GM19463 (cell line): ENCODE measurements around the gene DENND5B.
"Not testable (repeated sequence)": the region's sequence is repeated elsewhere in the genome, so short reads cannot be mapped to it uniquely, and the experiment has no call there.

Experiments
- ATAC-seq: cut with Tn5 transposase; IDR thresholded peaks from one replicate; pipeline ENCODE4 v1.9.1; 2021; ENCODE audit warnings: mild to moderate bottlenecking, moderate library complexity; ENCODE audit not compliant: unreplicated experiment

The DENND5B gene

DNA sequence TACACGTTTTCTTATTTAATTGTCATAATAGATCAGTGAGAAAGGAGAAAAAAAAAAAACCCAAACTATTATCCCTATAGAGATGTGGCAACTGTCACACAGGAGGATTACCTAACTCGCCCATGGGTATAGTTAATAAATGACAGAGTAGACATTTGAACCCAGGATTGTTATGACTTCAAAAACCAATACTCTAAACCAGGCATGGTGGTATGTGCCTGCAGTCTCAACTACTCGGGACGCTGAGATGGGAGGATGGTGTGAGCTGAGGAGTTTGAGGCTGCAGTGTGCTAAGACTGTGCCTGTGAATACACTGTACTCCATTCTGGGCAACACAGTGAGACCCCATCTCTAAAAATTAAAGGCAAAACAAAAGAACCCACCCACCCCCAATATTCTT lies 114.5 kb downstream of the DENND5B start:
- ATAC-seq = no peak

- ATAC-seq = not testable (repeated sequence)
These were observed 115.3 kb downstream of the DENND5B start for GRCh38 chr12:31475610-31476009.

GRCh38 chr12:31474751-31475150 lies 116.2 kb downstream of the DENND5B start:
- no peak for ATAC-seq

- ATAC-seq = no peak
These were observed 119.1 kb downstream of the DENND5B start for GRCh38 chr12:31471823-31472222.

DNA sequence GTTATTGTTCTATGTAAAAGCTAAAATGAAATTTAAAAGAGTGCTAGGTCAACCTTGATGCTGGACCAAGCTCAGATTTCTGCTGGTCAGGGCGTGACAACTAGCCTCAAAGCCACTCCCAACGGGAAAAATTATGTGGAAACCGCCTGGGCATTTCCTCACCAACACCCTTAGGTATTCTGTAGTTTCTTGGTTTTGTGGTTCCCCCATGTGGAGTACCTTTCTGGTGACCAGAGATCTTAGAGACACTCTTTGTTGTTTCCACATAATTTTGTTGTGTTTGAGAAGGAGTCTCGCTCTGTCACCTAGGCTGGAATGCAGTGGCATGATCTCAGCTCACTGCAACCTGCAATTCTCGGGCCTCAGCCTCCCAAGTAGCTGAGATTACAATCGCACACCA lies 119.9 kb downstream of the DENND5B start:
- no peak for ATAC-seq

- ATAC-seq = no peak
These were observed 120.5 kb downstream of the DENND5B start for GRCh38 chr12:31470459-31470858.

DNA sequence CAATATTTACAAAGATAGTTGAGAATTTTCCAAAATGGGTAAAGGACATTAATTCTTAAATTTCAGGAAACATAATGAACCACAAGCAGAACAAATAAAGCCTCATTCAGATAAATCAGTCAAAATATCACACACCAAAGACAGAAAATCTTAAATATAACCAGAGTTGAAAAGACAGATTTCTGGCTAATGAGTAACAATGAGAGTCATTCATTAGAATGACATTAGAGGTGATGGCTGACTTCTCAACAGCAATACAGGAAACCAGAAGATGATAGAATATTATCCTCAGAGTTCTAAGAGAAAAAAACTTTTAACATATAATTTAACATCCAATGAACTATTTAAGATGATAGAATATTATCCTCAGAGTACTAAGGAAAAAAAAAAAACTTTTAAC lies 124.2 kb downstream of the DENND5B start:
- ATAC-seq = no peak

- ATAC-seq = no peak
These were observed 125.9 kb downstream of the DENND5B start for GRCh38 chr12:31465002-31465401.

GRCh38 chr12:31460024-31460423 lies 130.9 kb downstream of the DENND5B start:
- ATAC-seq = no peak

- ATAC-seq = no peak
These were observed 134.4 kb downstream of the DENND5B start for GRCh38 chr12:31456562-31456961.

DNA sequence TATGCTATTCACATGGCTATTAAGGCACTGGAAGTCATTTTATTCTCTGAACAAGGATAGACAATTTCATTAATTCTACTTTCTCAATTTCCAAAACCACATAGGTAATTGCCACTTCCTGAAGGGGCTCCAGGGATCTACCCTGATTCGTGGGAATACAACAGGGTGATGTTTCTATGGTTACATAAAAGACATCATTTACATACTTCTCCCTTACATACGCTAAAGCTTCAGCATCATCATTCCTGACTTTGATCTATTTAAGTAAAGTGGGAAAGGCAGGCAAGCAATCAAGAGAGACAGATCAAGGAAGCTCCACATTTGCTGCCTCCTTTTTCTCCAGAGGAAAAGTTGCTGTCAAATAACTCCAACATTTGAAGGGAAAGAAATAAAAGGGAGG lies 146.2 kb downstream of the DENND5B start:
- ATAC-seq = no peak

DNA sequence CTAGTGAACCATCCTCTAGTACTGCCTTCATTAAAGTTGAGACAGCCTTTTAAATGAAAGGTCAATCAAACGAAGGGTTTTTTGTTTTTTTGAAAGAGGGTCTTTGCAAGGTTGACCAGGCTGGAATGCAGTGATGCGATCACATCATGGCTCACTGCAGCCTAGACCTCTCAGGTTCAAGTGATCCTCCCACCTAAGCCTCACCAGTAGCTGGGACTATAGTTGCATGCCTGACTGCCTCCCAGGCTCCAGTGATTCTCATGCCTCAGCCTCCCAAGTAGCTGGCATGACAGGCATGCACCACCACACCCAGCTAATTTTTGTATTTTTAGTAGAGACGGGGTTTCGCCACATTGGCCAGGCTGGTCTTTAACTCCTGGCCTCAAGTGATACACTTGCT lies 150.3 kb downstream of the DENND5B start:
- no peak for ATAC-seq

GRCh38 chr12:31440134-31440533 lies 150.8 kb downstream of the DENND5B start:
- ATAC-seq = no peak

DNA sequence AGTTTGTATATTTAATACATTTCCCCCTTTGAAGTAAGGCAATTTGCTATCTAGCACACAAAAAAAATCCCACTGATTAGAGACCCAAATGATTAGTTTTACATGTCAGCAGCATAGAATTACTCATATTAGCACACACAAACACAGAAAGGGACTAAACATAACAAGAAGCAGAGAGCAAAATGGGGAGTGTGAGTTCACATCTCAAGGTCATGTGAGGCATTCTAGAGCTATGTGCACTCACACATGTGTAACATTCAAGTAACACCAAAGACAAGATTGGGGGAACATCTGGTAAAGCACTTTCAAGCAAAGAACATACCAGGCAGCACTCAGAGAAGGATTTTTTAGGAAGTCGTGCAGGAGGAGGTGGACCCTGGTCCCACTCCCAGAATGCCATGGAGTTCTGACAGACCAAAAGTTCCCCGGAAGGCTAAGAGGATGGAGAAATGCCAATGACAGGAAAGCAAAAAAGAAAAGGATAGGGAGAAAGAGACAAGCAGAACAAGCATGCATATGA lies 159.2 kb downstream of the DENND5B start:
- ATAC-seq = no peak

DNA sequence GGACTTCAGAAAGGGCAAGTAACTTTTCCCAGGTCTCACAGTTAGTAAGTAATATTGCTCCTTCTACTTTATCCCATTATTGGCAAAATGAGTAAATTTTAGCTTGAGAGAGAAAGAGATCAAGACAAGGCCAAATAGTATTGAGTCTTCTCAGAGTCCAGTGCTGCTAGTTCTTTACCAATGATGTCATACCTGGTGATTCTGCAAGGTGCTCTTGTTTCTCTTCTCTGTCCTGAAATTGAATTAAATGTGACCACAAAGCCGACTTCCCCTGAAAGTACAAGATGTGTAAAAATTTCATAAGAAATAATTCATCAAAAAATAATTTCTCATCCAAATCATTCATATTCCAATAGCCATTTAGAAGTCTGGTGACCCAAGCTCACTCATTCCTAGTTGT lies 167.5 kb downstream of the DENND5B start:
- ATAC-seq = no peak

DNA sequence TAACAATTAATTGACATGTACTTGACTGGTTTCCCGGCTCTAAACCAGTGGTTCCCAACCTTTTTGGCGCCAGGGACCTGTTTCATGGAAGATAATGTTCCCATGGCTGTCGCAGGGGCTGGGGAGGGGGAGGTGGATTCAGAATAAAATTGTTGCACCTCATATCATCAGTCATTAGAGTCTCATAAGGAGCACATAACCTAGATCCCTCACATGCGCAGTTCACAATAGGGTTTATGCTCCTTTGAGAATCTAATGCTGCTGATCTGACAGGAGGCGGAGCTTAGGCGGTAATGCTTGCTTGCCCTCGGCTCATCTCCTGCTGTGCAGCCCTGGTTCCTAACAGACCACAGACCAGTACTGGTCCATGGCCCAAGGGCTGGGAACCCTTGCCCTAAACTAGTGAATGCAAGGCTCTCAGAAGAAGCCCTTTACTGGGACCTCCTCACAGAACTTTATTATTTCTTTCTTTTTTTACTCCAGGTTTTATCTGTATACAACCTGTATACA lies 178.6 kb downstream of the DENND5B start:
- no peak for ATAC-seq

DNA sequence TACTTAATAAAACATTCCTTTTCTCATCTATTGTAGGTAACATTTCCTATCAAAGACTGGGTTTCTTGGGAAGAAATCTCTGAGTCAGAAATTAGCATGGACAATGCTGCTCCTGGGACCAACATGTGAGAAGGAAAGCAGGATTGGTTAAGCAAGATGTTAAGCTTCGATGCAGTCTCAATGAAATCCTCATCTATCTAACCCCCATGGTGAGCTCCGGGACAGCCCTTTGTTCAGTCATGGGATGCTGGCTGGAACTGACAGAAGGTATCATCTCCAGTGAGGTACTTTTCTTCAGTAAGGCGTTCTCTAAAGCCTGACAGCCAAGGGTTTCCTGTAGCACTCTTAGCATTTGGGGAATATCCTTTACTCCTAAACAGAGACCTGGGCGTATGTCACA lies 182.2 kb downstream of the DENND5B start:
- ATAC-seq = no peak

DNA sequence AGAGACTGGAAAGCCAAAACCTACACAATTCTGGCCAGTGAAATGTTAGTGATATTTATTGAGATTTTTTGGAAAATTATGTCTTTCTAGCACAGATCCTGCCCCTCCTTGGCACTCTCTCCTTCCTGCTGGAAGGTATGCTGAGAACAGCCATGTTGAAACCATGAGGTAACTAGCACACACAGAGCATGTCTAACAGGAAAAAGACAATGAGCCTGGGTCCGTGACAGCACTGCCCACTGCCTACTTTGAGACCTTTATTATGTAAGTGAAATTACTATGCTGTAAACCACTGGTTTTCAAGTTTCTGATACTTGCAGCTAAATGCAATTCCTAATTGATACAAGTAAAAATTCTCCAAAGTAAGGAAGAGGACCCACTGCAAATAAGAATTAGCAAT lies 183.4 kb downstream of the DENND5B start:
- no peak for ATAC-seq

DNA sequence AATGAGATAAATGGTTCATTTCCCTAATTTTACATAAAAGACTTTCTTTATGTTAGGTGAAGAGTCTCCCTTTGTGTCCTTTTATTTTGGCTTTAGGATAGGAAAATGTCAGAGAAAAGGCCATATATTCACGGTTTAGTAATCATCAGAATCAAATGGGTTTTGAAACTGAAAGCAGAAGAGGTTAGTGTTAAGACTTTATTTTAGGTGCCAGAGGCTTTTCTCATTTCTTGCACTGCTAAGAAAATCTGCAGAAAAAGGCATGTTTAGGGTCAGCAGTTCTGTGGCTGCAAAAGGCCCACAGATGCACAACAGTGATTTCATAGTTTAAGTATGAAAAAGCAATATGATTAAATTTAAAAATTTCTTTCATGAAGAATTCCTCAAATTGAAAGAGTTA lies 184.6 kb downstream of the DENND5B start:
- ATAC-seq = peak; percentile 64

DNA sequence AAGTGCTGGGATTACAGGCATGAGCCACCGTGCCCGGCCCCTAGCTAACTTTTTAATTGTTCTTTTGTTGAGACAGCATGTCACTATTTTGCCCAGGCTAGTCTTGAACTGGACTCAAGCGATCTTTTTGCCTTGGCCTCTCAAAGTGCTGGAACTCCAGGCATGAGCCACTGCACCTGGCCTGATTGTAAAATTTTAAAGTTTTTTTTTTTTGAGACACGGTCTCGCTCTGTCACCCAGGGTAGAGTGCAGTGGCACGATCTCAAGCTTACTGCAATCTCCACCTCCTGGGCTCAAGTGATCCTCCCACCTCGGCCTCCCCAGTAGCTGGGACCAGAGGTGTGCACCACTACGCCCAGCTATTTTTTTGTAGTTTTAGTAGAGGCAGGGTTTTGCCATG lies 185.9 kb downstream of the DENND5B start:
- no peak for ATAC-seq

- peak; percentile 88 for ATAC-seq
These were observed 187.8 kb downstream of the DENND5B start for GRCh38 chr12:31403099-31403607.

DNA sequence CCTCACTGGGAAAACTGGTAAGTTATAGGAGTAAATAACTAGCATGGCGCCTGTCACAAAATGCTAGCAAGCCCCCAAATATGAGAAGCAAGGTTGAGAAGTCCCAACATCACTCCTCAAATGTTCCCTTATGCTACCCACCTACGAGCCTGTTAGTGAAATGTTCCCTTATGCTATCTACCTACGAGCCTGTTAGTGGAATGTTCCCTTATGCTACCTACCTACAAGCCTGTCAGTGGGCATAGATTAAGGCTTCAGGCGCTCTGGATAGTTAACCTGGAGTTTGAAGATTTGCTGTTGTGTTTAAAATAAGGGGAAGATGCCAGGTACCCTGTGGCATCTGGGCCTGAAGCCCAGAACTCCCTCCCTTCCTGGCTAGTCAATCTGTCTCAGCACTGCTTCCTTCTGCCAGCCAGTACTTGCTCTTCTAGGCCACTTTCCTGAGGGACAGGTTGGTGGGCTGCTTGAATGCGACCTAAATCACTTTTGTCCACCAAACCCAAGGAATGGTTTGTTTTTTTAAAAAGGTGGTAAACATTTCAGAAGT lies 197.9 kb downstream of the DENND5B start:
- no peak for ATAC-seq

GRCh38 chr12:31390991-31391390 lies 199.9 kb downstream of the DENND5B start:
- ATAC-seq = no peak
